Activated CD4-positive, alpha-beta T cell treated with anti-CD3 and anti-CD28 coated beads, Interleukin-2, amount 50 U/mL, for 4 hours (primary cell): ENCODE measurements around the gene IGSF9.
"Not testable (repeated sequence)": the region's sequence is repeated elsewhere in the genome, so short reads cannot be mapped to it uniquely, and the experiment has no call there.

ENCODE experiments used
- DNase-seq, 2 experiments: peaks; one replicate each; pipeline ENCODE4 v3.0.0-alpha.2; 2020

Gene IGSF9

DNA sequence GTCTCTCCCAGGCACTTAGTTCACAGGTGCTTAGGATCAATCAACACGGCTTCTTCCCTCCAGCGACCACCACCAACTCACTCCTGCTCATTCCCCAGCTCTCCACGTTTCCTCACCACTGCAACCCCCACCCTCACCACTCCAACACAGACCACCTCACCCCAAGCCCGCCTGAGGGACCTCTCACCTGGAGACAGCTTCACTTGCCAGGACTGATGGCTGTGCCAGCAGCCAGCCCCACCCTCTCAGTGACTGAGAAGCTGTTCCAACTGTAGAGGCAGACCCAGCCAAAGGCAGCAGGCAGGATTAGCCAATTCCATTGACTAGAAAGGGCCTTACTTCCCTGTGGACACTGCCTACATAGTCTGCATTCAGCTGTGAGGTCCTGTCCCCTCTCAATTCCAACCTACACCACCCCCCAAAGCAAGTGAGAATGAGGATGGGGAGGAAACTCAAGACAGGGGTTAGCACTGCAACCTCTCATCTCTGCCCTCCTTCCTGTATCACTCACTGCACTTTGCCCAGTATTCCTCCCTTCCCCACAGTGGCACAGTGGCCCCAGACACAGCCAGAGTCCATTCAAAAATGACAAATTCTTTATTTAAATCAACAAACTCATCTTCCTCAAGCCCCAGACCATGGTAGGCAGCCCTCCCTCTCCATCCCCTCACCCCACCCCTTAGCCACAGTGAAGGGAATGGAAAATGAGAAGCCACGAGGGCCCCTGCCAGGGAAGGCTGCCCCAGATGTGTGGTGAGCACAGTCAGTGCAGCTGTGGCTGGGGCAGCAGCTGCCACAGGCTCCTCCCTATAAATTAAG is 27.7 kb downstream of the IGSF9 start:
- no peak for DNase-seq

DNA sequence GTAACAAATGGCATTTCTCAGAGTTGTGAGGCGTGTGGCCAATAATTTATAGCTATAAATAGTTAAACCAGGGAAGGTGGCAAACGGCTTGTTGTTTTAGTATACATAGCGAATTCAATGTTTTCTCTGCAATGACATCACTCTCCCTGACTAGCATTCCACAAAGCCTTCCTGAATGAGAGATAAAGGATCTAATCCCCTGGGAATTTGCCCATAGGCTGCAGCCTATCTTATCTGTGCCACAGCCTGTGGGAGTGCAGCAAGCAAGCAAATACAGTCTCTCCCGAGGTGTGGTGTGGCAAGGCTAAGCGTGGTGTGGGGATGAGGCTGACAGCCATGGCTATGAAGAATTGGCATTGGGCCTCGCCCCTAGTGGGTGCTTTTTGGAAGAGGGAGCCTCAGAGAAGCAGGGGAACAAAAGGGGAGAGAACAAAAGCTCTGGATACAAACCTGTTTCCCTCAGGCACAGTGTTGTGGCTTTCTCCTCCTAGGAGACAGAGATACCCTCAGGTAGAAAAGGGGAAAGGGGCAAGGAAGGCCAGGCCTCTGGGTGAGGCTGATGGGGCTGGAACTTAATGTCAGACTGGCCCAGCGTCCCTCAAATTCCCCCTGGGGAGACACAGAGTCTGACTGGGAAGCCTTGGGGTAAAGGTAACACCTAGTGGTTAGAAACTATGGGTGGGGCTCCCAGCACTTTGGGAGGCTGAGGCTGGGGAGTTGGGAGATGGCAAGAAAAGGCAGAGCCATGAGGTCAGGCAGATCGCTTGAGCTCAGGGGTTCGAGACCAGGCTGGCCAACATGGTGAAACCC is 29.0 kb downstream of the IGSF9 start:
- DNase-seq = no peak

GRCh38 chr1:159915571-159916241 is 29.7 kb downstream of the IGSF9 start:
- no peak for DNase-seq

DNA sequence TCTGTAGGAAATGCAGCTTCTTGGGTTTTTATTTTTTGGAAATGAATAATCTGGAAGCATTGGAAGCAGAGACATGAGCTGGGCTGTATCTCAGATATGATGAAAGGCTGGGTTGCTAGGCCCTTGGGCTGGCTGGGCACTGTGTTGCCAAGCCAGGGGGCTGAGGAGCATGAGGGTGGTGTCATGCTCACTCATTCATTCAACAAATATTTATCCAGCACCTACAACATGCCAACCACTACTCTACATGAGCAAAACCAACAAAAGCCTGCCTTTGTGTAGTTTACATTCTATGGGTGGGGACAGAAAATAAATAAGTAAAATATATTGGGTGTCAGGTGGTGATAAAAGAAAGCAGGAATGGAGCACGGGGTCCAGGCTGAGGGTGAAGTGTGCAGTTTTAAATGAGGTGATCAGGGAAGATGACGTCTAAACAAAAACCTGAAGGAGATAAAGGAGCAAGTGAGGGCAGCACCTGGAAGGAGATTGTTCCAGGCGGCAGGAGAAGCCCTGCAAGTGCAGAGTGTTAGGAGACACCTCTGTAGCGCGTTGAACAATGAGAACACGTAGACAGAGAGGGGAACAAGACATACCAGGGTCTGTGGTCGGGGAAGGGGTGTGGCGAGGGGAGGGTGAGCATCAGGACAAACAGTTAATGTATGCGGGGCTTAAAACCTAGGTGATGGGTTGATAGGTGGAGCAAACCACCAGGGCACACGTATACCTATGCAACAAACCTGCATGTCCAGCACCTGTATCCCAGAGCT is 31.0 kb downstream of the IGSF9 start:
- DNase-seq = no peak

DNA sequence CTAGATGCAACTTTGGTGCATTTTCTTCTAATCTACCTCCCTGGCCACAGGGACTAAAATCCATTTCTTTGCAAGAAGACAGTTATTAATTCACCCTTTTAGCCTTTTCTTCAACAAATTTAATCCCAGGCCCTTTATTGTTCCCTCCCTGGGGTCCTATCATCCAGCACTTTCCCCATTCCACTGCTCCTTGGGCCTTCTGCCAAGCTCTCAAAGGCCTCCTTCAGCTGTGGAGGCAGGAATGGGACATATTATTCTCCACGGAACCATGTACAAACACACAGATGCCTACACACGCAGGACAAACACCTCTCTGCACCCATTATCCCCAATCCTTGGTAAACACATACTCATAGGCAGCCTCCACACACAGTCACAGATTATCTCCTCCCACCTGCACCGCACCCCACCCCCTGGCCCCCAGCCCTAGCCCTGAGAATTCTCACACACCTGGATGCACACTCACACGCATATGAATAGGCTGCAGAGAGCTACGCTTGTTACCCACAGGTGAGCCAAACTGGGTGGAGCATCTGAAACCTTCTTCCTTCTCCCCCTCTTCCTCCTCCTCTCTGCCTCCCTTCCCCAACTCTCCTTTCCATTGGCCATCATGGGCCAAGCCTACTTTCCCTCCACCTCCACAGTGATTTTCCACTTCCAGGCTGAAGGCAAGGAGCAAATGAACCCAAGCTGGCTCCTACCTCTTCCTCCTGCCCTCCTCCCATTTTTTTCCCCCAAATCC is 31.8 kb downstream of the IGSF9 start:
- no peak for DNase-seq

GRCh38 chr1:159911326-159912070 is 33.9 kb downstream of the IGSF9 start:
- DNase-seq = no peak

DNA sequence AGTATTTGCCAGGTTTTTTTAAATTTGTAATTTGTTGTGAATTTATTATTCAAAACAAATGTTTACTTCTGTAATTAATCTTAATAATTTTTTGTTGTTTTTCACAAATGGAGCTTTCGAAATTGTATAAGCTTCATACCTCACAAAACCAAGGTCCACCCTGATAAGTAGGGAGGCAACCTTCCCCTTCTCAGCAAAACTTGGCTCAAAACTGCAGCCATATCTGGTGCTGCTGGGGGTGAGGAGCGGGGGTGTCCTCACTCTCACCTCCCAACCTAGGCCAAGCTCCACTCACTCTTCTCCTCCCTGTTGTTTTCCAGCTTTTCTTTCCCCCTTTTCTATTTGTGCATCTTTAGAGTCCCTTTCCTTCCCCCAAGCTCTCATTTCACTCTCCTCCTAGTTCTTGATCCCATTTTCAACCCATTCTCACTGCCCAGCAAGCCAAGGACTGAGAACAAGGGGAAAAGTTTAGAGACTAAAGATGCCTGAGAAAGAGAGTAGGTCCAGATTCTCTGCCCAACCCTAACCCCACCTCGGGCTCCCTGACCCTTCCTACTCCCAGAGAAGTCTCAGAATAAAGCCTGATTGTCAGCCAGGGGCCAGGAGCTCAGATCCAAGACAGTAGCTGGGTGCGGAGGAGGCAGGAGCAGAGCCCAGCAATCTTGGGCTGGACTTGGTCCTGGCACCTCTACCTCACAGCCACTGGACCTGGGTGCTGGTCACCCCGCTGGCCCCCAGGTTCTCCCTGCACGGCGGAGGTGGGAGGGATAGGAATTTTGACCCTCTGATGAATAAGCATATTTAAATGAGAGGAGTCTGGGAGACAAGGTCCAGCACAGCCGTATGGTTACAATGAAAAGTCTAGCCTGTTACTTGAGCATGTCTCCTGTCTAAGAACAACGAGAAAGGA is 37.1 kb downstream of the IGSF9 start:
- DNase-seq = no peak

DNA sequence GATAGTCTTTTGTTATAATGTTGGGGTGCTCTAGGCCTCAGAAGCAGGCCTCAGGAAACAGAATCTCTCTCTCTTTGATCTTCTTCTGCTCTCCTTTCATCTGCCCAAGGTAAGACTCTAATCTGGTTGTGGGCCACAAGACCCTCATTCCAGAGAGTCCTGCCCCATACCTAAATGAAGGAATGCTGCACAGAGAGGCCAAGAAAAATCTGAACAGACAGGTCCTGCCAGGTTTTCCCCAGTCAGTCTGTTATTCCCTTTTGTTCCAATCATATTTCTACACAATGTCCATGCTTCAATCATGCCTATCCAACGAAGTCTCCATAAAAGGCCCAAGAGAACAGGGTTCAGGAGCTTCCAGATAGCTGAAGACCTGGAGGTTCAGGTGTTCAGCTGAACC is 38.5 kb downstream of the IGSF9 start:
- no peak for DNase-seq

- not testable (repeated sequence) for DNase-seq
These were observed 41.4 kb downstream of the IGSF9 start for GRCh38 chr1:159904036-159904435.

- DNase-seq = no peak
These were observed 42.9 kb downstream of the IGSF9 start for GRCh38 chr1:159902541-159902940.

DNA sequence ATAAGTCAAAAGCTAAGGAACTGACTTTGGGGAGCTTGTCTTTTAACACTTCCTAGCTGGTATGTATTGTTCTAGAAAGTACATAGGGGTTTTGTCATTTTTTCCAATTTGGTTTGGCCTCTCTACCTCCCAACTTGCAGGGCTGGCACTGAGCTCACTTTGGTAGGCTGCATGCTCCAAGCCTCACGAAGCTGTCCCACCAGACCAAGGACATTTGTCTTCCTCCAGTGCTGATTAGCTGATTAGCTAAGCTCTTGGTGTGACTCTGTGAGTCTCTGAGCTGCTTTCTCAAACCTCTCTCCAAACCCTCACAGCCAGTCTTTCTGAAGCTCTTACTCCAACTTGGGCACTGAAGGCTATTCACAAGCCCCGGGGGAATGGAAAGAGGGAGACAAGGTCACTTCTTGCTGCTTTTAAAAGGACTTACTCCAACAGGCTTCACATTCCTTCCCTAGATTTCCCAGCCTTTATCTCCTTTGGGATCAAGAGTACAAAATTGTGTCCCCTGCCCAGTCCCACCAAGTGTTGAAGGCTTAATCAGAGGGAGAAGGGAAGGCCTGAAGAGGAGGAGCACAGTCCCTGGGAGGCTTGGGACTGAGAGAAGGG is 44.6 kb downstream of the IGSF9 start:
- no peak for DNase-seq

GRCh38 chr1:159900086-159900680 is 45.2 kb downstream of the IGSF9 start, which contains the start of gene CFAP45:
TSS of gene CFAP45 (minus strand) at chr1:159900165. CDS start at chr1:159900098, 67 bp downstream.
- no peak for DNase-seq

GRCh38 chr1:159899634-159900033 is 45.8 kb downstream of the IGSF9 start:
- DNase-seq = not testable (repeated sequence)

- DNase-seq = no peak
These were observed 46.9 kb downstream of the IGSF9 start for GRCh38 chr1:159898527-159898926.

DNA sequence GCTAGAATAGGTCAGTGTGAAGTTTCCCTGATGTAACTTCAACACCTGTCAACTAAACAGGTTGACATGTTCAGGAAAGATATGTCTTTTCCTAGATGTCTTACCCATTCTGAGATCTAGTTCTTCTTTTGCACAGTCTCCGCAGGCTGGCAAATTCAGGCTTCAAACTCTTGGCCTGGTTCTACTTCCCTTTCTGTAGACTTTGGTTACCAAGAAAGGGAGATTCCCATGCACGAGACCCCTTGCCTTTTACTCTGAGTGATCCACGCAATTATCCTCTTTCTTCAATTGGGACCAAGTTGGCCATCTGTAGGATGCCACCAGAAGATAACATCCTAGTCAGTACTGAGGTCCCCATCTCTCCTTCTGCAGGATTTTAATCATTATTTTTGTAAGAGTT is 47.5 kb downstream of the IGSF9 start:
- no peak for DNase-seq

DNA sequence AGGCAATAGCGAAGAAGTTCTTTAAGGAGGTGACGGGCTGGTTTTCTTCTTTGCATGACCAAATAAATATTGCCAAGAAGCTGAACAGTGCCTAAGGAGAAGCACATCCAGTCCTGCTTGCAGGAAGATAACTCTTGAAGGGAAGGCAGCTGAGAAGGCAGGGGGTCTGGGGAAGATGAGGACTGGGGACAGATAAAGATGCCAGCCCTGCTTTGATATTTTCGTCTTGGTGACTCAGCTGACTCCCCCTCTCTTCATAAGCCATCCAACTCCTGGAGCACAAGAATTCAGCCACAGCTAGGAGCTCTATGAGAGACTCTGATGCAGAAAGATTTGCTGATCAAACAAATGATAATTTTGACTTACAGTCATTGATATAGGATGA is 48.9 kb downstream of the IGSF9 start:
- no peak for DNase-seq

- DNase-seq = no peak
These were observed 49.4 kb downstream of the IGSF9 start for GRCh38 chr1:159895836-159896545.

- no peak for DNase-seq
These were observed 50.1 kb downstream of the IGSF9 start for GRCh38 chr1:159895286-159895685.

DNA sequence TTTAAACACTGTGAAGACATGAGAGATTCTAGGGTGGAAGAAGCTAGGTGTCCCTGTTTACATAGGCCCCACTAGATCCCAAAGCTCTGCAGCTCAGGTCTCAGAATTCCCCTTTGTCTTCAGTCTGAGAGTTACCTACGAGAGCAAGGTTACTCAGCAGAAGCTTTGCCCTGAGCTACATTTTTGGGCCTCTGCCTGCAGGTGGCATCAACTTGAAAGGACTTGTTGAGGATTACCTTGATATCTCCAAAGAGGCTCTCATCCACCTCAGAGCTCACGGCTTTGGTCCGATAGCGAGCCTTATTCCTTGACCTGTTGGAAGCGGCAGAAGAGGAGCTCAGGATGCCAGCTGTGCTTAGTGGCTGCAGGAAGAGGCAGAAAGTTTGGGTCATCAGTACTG is 52.5 kb downstream of the IGSF9 start:
- no peak for DNase-seq
